Left renal cortex interstitium (tissue), 4 donors: ENCODE measurements around the gene EYA2. TPM values are rescaled to one million over a fixed set of nuclear protein-coding genes. Genes with fewer than 3 reads are reported as not detected.
"Not testable (repeated sequence)": the region's sequence is repeated elsewhere in the genome, so short reads cannot be mapped to it uniquely, and the experiment has no call there.

Experiments used
- DNase-seq, 4 donors: peaks; one replicate each; pipeline ENCODE4 v3.0.0-alpha.2; 2013; ENCODE audit warnings: low read depth in 4 of 4, low spot score in 2 of 4, missing footprints in 1 of 4
- polyA plus RNA-seq, 4 donors: library from polyadenylated mRNA; unstranded; fragments of 120-200 nt; gene quantifications; one replicate each; pipeline ENCODE4 v1.2.1, GENCODE V29; 2013; ENCODE audit not compliant: insufficient read length in 4 of 4

EYA2 gene
- polyA plus RNA-seq, 4 donors = 0.49 to 1.8 (median 0.69) TPM

DNA sequence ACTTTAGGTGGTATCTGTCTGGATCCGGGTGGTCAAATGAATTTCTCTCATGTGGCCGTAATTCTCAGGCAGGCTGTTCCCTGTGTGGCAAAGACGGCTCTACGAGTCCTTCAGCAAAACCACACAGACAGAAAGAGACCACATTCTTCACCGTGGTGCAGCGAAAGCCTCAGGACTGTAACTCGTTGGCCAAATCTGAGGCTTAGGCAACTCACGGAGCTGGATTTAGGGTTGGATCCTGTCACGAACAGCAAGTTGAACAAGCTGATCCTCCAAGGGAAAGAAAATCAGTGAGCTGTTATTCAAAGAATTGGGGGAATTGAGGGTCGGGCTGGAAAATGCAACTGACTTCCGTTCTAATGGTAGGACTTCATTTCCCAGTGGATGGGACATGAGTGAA lies 294.4 kb downstream of the EYA2 start:
- DNase-seq = no peak

DNA sequence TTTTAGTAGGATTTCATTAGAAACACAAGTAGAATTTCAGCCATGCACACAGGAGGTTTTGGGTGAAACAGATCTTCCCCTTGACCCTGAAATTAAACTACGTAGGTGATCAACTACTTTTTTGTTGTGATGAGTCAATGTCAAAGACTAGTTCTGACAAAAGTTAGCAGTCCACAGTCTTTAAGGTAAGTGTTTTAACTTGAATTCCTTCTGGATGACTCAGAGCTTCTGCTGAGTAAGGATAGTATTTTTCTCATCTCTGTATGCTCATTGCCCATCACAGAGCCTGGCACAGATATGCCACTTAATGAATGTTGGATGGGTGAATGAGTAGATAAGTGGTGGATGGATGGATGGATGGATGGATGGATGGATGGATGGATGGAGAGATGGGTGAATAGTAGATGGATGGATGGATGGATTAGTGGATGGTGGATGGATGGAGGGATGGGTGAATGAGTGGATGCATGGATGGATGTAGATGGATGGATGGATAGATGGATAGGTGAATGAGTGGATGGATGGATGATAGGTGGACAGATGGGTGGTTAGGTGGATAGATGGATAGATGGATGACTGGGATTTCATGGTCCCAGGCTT lies 296.5 kb downstream of the EYA2 start:
- no peak for DNase-seq

DNA sequence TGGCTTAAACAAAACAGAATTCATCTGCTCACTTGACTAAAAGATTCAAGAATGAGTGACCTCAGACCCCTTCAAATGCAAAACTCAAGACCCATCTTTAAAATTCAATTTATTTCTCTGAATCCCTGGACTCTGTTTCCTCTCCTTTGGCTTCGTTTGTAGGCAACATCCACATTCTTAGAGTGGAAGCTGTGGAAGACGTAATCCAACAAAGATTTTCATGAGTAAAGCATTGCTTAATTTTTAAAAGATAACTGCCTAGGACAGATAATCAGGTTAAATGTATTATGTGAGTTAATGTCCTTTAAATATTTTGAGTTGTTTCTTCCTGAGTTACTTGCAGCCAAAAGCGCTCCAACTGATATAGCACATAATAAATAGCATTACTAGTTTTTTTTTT lies 297.3 kb downstream of the EYA2 start:
- no peak for DNase-seq

DNA sequence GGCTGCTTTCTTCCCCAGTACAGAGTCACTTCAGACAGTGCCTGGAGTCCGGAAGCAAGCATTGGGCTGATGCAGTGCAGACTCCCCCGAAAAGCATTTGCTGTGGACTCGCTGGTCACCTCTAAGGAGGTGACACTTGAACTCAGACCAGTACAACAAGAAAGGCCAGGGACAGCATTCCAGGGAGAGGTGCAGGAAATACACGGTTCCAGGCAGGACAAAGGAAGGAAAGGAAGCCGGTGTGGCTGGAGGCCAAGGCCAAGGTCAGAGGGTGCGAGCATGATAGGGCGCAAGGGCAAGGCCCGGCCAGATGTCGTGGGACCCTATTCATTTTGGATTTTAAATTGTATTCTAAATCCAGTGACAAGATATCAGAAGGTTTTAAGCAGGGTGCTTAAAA lies 300.9 kb downstream of the EYA2 start:
- no peak for DNase-seq

DNA sequence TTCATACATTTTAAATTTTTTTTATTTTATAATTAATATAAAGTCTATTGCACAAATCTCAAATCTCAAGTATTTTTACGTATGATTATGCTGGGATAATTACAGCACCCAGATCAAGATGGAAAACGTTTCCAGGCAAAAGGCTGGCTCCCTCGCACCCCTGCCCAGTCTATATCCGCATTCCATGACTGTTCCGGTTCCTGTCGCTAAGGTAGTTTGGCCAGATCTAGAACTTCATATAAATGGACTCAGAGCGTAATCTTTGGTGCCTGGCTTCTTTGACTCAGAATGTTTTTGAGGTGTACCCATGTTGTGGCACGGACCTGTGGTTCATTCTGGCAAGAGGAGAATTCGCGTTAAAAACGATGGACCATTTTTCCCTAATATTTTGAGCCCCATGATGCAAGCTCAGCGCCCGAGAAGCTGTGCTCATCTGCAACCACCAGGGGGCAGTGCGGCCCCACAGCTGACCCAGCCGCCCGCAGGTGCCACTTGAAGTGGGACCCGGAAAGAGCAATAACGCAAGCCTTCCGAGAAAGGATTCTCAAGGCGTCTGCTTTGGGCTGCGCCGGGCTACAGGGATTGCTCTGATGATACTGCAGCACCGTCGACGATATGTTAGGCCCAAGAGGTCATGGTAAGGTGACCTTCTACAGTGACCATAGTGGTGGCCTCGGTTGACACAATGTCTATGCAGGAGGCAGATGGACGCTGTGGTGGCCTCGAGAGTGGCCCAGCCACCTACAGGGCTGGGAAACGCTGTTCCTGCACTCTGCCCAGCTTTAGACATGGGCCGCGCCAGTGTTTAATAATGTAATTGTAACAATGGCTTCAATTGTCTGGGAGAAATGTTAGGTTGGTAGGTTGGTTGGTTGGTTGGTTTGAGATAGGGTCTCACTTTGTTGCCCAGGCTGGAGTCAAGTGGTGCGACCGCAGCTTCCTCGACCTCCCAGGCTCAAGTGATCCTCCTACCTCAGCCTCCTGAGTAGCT lies 301.7 kb downstream of the EYA2 start:
- peak in 3 of 4 donors; percentile 24 to 32 (median 31) for DNase-seq

DNA sequence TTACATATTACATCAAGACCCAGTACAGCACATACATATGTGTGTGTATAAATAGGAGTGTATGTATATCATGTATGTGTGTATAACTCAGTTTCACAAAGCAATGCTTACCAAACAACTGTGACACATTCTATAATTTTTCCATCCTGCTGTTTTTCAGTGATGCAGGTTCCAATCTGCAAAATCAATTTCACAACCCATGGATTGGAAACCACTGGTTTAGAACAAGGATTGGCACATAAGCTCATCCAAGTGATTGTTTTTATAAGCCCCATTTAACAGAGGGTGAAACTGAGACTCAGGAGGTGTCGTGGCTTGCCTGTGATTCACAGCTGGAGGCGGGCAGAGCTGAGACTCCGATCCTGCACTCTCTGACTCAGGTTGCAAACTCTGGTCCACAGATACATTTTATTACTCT lies 303.6 kb downstream of the EYA2 start:
- no peak for DNase-seq

DNA sequence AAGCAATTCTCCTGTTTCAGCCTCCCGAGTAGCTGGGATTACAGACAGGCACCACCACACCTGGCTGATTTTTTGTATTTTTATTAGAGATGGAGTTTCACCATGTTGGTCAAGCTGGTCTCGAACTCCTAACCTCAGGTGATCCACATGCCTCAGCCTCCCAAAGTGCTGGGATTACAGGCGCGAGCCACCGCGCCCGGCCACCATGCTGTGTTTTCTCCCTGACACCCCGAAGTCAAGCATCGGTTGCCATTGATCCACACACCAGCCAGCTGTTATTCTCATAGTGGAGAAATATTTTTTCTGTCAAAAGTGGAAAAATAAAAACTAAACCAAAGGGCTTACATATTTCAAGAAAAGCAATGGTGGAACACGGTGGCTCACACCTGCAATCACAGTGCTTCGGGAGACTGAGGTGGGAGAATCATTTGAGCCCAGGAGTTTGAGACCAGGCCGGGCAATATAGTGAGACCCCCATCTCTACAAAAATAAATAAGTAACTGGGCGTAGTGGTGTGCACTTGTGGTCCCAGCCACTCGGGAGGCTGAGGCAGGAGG lies 304.4 kb downstream of the EYA2 start:
- DNase-seq = no peak

DNA sequence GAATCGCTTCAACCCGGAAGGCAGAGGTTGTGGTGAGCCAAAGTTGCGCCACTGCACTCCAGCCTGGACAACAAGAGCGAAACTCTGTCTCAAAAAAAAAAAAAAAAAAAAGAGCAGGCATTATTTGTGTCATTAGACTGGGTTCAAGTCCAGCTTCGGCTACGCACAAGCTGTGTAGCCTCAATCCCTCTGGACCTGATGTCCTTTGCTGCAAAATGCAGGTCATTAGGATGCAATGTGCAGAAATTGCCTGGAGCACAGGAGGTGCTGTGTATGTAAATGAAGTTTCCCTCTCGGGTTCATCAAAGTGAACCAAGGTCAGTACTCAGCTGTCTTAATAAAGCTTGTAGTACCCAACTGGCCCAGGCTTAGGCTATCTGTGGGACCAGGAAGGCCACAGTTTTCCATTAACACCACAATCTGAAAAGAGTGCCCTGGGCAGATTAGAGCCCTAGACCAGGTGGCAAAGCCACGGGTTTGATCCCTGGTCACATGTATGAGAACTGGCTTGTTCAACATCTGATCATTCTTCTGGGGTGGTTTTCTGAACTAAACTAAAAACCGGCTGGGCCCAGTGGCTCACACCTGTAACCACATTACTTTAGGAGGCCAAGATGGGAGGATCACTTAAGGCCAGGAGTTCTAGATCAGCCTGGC lies 306.6 kb downstream of the EYA2 start:
- DNase-seq = no peak

DNA sequence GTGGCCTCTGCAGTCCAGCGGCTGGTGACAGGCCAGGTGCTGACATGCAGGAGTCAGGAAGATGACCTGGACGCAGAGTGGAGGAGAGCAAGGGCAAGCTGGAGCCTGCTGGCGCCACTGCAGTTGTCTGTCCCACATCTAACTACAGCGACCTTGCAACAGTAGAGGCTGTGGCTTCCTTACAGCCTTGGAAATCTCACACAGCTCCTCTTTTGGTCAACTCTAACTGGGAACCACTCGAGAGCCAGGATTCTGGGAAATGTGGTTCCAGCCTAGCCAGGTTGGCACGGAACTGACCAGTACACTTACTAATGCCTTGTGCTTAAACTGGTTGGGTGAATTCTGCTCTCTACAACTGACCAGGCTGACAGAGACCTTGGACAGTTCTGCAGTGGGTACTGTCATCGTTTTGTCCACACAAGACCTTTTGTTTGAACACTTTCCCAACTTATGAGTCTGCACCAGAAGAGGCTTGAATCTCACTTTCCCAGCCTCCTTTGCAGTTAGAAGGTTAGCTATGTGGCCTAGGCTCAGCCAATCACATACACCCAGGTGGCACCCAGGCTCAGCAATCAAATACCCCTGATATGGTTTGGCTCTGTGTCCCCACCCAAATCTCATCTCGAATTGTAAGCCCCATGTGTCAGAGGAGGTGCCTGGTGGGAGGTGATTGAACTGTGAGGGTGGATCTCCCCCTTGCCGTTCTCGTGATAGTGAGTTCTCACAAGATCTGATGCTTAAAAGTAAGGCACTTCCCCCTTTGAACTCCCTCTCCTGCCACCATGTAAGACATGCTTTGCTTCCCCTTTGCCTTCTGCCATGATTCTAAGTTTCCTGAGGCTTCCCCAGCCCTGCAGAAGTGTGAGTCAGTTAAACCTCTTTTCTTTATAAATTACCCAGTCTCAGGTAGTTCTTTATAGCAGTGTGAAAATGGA lies 308.4 kb downstream of the EYA2 start:
- no peak for DNase-seq

DNA sequence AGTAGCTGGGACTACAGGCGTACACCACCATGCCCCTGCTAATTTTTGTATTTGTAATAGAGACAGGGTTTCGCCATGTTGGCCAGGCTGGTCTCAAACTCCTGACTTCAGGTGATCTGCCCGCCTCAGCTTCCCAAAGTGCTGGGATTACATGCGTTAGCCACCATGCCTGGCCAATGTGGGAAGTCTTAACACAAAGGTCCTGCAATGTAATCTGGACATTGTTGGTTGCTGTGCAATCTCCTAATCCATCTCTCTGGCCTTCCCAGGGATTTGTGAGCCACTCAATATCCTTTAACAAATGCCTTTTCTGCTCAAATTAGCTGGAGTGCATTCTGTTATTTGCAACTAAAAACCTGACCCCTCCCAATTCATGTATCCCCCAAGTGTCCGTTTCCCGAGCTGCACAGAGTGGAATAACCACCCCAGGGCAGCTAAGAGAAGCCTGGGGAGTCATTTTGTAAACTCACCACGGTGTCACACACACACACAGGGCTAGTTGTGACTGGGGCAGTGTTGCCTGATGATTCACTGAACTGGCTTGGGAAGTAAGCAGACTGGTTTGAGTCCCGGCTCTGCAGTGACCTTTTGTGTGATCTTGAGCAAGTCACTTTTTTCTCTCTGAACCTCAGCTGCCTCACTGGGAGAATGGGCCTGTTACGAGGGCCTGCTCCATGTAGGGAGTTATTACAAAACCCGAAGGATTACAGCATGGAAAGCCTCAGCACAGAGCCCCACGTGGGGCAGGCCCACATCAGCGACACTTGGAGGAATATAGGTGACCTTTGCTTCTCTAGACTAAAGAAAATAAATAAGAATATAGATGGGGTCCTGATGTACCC lies 309.6 kb downstream of the EYA2 start:
- no peak for DNase-seq

DNA sequence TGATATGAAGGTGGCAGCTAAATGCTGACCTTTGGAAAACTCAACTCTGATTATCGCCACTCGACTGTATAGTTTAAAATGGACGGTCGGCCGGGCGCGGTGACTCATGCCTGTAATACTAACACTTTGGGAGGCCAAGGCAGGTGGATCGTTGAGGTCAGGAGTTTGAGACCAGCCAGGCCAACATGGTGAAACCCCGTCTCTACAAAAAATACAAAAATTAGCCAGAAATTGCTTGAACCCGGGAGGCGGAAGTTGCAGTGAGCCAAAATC lies 310.1 kb downstream of the EYA2 start:
- DNase-seq = not testable (repeated sequence)

DNA sequence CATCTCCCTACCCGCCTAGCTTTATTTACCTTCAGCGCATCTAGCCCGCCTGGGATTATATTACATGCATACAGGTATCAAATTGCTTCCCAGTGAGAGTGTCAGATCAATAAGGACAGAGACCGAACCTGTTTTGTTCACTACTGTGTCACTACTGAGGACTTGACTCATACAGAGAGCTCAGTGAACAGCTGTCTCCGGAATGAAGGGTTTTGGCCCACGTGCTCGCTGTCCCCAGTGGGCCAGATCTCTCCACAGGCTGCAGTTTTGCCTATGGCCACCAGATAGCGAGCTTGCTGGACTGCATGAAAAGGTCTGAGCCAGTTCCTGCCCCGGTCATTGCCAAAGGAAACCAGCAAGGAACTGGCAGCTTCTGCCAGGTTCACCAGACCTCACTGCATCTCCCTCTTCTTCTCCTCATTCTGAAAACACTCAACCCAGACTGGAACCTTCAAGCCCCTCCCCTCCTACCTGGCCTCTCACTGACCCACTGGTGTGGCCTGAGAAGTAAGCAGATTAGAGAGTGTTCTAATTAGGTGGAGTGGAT lies 311.0 kb downstream of the EYA2 start:
- DNase-seq = no peak

DNA sequence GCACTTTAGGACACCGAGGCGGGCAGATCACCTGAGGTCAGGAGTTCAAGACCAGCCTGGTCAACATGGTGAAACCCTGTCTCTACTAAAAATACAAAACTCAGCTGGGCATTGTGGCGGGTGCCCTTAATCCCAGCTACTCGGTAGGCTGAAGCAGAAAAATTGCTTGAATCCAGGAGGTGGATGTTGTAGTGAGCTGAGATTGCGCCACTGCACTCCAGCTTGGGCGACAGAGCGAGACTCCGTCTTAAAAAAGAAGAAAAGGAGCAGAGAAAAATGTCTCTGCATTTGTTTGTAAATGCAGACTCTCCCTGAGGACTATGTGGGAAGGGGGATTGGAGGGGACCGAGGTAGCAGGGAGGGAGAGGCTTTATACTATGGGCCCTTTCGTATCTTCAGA lies 311.9 kb downstream of the EYA2 start:
- DNase-seq = not testable (repeated sequence)

DNA sequence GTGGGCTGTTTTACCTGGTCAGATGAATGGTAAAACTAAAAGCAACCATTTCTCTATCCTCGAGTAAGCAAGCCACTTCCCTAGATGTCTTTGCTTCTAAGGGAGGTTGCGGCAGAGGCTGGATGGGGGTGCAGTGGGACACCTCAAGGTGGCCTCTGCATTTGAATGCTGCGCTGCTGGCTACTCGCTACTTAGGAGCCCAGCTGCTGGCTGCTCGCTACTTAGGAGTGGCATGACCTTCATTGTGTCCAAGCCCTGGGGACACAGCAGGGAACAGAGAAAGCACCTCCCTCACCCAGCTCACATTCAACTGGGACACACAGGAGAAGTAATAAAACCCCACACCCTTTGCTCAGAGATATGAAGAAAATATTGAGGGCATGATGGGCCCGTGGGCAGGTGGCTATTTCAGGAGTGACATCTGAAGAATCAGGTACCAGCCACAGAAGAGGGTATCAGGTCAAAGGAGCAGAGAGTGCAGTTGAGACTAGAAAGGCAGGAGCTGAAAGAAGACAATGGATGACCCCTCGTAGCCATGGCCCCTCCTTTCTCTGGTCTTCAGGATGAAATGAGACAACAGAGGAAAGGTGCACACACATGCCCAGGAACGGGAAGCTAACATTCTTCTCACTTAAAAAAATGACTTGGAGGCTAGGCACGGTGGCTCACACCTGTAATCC lies 312.5 kb downstream of the EYA2 start:
- DNase-seq = no peak

DNA sequence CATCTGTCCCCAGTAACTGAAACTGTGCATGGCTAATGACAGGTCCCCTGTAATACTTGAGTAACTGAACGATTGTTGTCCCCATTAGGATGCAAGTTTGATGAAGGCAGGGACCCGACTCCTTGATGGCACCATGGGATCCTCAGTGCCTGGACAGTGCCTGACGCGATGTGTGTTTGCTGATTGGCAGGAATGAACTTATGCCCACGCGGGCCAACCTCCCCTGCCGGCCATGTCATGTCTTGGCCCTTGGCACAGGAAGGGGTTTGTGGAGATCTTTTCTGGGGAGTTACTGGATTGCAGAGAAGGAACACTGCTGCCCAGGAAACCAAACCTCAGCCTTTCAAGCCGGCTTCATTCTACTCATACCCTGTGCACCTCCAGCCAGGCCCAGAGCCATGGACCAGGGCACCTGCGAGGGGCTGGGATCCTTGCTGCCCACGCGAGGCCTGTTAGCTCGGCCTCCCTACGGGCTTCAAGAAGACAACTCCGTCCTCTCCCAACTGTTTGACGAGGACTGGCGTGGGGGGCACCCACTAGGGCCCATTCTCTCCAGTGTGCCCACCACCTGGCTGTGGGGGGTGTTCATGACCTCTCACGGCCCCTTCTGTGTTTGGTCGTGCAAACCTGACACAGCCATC lies 314.0 kb downstream of the EYA2 start:
- DNase-seq = no peak

DNA sequence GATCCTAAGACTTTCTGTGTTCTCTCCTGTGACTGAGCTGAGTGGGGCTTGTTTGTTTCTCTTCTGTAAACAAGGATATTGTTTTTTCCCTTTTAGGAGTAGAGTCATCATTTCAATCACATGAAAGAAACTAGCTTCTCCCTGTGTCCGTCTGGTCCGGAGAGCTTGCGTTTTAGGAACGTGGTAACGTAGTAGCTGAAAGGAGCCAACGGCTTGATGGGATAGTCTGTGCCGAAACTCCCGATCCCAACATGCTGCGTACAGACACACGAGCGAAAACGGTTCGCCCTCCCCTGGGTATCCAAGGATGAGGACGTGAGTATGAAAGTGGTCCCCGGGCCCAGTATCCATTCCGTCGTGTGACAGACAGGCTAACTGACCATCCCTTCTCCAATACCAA lies 315.3 kb downstream of the EYA2 start:
- no peak for DNase-seq

DNA sequence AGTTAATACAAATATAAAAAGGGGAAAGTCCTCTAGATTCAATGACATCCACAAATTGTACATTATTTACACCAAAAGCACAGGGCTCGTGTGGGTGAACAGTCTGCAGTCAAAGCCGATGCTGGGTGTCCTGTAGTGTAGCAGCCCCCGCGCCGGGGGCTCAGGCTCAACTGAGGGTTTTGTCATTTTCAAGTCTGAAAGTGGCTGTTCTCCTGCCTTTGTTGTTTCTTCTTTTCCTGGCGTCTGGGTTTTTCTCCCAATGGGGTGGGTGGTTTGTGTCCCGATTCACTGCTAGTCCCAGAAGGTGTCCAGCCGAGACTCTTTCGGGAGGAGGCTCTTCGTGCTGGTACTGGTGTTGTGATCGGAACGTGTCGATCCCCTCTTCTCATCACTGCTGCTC lies 315.8 kb downstream of the EYA2 start:
- no peak for DNase-seq

DNA sequence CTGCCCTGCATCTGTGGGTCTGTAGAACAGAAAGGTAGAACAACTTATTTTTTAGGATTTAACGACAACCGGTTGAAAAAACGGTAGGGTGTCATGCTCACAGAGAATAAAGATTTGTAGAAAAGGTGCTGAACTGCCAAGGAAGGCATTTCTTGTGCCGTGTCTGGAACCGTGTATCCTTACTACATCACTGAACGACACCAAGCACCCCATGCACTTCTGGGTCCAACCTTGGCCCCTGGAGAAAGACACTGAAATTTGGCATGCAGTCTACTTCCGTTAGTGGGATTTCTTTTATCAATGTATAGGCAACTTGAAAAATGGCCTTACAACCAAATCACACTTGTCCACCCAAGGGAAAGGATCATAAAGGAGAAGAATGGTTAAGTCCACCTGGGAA lies 316.4 kb downstream of the EYA2 start:
- DNase-seq = no peak
